Breast epithelium (tissue), 4 donors: ENCODE results near the gene PIM3. TPM values are rescaled to one million over a fixed set of nuclear protein-coding genes. Genes with fewer than 3 reads are reported as not detected.
A peak's percentile ranks its signal among the peaks of the same experiment; 100 is the strongest.

Experiments used
- DNase-seq, 2 donors: peaks; one replicate each; pipeline ENCODE4 v3.0.0-alpha.2; 2019; ENCODE audit warnings: low spot score in 2 of 2
- H3K27ac ChIP-seq, 2 donors: fragments of 200-600 bp; sonication (generic) in 1 of 2; one replicate each; pipeline ENCODE4 v1.5.1; 2016 to 2019; ENCODE audit warnings: mild to moderate bottlenecking in 1 of 2
- H3K27me3 ChIP-seq, 2 donors: fragments of 200-600 bp; sonication (generic) in 1 of 2; one replicate each; pipeline versions ENCODE4 v1.5.1 to v1.6.0; 2017 to 2019; ENCODE audit warnings: control low read depth in 1 of 2, mild to moderate bottlenecking in 1 of 2
- H3K36me3 ChIP-seq: fragments of 200-600 bp; one replicate; pipeline ENCODE4 v1.5.1; 2019
- H3K4me1 ChIP-seq, 2 donors: fragments of 200-600 bp; sonication (generic); one replicate each; pipeline ENCODE4 v1.5.1; 2016 to 2019; ENCODE audit warnings: control low read depth in 1 of 2
- H3K4me3 ChIP-seq, 3 donors: fragments of 200-600 bp; sonication (generic); 1 replicate in 2 of 3; 2 replicates in 1 of 3; pipeline ENCODE4 v1.5.1; 2016 to 2019; ENCODE audit warnings: mild to moderate bottlenecking in 3 of 3, moderate library complexity in 2 of 3
- H3K9me3 ChIP-seq, 2 donors: fragments of 200-600 bp; sonication (generic) in 1 of 2; one replicate each; pipeline ENCODE4 v1.5.1; 2016 to 2019; ENCODE audit warnings: control low read depth in 1 of 2
- POLR2A ChIP-seq: fragments of 450-650 bp; IDR thresholded peaks from one replicate; pipeline ENCODE4 v1.6.1; 2016; ENCODE audit warnings: antibody characterized with exemption, mild to moderate bottlenecking, moderate library complexity
- POLR2AphosphoS5 ChIP-seq, 3 donors: sonication (generic); formaldehyde crosslinking; IDR thresholded peaks; one replicate each; pipeline ENCODE4 v1.6.1; 2017; ENCODE audit warnings: antibody characterized with exemption in 3 of 3
- intact Hi-C: fragments of 100-400 bp; cut with DNase I; formaldehyde crosslinking; loops from one replicate; pipeline ENCODE4 v1.15.1; 2023; ENCODE audit warnings: low total_unique reads
- total RNA-seq, 3 donors: library from RNA; depleted of rRNA; stranded (reverse); fragments of >200 nt; gene quantifications; one replicate each; pipeline ENCODE4 v1.1.0, GENCODE V29; 2016
- TF ChIP-seq, protein P1 (sequence below), 3 donors: fragments of 450-650 bp; IDR thresholded peaks; one replicate each; pipeline ENCODE4 v1.5.1; 2016 to 2017; ENCODE audit warnings: antibody characterized with exemption in 3 of 3, mild to moderate bottlenecking in 3 of 3, moderate library complexity in 3 of 3

Gene PIM3
- total RNA-seq, 3 donors from 2014 or later, result 63.0 to 92.1 (median 87.1) TPM

DNA sequence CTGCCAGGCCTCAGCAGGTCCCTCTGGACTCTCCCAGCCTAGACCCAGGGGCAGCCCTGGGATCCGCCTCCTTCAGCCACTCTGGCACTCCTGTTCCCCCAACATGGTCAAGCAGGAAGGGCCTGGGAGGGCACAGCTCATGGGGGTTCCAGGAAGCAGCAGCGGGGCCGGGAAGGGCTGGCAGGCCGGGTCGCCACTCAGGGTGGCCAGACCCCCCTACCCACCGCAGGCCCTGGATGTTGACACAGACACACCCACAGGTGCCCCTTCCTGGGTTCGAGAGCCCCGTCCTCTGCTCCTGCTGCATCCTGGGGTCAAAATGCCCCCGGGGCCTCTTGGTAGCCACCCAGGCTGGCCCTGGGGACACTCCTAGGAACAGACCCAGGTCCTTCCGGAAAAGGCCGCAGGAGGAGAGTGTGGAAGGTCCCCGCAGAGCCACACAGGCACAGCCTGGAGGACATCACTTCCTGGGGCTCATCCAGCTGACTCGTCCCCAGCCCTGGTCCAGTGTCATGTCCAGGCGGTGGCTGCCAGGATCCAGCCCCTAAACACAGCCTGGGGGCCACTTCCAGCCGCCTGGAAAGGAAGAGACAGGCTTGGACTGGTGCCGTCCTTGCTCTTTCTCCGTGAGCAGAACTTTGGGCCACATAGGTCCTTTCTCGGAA lies 6.8 kb upstream of the PIM3 start:
- intact Hi-C loops, result loop anchor here (10.0 kb wide), 1 partner anchor 231 kb away; the partner anchor contains the start of gene TRABD
- DNase-seq, result no peak
- no peak for TF ChIP-seq POLR2A
- TF ChIP-seq, protein P1, sequence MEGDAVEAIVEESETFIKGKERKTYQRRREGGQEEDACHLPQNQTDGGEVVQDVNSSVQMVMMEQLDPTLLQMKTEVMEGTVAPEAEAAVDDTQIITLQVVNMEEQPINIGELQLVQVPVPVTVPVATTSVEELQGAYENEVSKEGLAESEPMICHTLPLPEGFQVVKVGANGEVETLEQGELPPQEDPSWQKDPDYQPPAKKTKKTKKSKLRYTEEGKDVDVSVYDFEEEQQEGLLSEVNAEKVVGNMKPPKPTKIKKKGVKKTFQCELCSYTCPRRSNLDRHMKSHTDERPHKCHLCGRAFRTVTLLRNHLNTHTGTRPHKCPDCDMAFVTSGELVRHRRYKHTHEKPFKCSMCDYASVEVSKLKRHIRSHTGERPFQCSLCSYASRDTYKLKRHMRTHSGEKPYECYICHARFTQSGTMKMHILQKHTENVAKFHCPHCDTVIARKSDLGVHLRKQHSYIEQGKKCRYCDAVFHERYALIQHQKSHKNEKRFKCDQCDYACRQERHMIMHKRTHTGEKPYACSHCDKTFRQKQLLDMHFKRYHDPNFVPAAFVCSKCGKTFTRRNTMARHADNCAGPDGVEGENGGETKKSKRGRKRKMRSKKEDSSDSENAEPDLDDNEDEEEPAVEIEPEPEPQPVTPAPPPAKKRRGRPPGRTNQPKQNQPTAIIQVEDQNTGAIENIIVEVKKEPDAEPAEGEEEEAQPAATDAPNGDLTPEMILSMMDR (IDR thresholded peaks at IDR 0.05), result no peak
- TF ChIP-seq POLR2AphosphoS5 (IDR thresholded peaks at IDR 0.05), result no peak

DNA sequence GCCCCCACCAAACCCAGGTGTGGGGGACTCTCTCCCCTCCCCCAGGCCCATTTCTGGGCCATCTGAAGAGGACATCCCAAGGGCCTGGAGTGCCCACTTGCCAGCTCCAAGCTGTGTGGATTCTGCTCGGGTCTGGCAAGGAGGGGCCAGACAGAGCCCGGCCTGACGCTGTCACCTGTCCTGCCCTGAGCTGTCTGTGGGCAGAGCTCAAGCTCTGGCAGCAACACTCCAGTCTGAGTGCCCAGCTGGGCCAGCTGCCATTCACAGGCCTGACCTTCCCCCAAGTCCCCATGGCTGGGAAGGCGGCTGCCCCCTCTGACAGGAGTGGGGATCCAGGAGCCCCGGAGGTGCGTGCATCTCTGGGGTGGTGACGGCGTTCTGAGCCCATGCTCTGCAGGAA lies 6.2 kb upstream of the PIM3 start:
- Histone ChIP-seq H3K9me3 (no peaks in the 10 kb centered on the region), H3K4me1 (peaks cover 23 to 51% of the 10 kb centered on the region in 2 donors), H3K4me3 (peak overlapping the region in 1 of 3 donors; percentile 34), H3K36me3 (no peaks in the 10 kb centered on the region), H3K27ac (peak overlapping the region; percentile 99), H3K27me3 (no peaks in the 10 kb centered on the region)
- TF ChIP-seq, protein P1 (IDR thresholded peaks at IDR 0.05), result no peak
- TF ChIP-seq POLR2AphosphoS5 (IDR thresholded peaks at IDR 0.05), result no peak
- no peak for TF ChIP-seq POLR2A
- peak; percentile 80 to 81 for DNase-seq
- intact Hi-C loops, result loop anchor here (10.0 kb wide), 1 partner anchor 230 kb away; the partner anchor contains the start of gene TRABD

More for the DNA sequence above, 6.8 kb upstream of the PIM3 start:
- H3K9me3 ChIP-seq, result no peaks in the 10 kb centered on the region
- peaks cover 20 to 45% of the 10 kb centered on the region in 2 donors for H3K4me1 ChIP-seq
- no peaks in the 10 kb centered on the region for H3K36me3 ChIP-seq
- H3K27me3 ChIP-seq, result no peaks in the 10 kb centered on the region
- peak overlapping the region; percentile 99 for H3K27ac ChIP-seq
- H3K4me3 ChIP-seq, result peak overlapping the region in 1 of 3 donors; percentile 34

DNA sequence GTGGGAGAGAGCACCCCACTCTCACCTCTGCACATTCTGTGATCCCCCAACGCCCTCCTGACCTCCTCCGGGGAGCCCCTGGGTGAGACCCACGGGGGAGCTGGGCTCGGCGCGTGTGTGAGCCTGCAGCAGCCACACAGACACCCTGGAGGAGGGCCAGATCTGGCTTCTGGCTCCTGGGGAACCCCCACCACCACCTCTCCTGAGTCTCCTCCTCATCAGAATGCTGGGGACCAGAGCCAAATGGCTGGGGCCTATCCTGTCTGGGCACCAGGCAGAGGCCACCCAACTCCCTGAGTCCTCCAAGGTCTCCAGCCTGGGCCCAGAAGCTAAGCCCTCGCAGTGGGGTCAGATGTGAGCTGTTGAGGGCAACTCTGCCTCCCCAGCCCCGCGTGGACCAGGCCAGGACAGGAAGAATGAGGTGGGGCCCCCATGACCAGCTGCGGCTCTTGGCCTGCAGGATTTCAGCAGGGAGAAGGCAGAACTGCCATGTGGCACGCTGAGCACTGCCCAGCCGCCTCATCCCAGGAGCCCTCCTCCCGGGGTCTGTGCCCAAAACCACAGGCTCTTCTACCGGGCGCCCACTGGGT lies 5.5 kb upstream of the PIM3 start:
- Histone ChIP-seq H3K27me3 (no peaks in the 10 kb centered on the region), H3K4me1 (peaks cover 25 to 55% of the 10 kb centered on the region in 2 donors), H3K4me3 (peak overlapping the region in 1 of 3 donors; percentile 34), H3K27ac (peak overlapping the region; percentile 99), H3K36me3 (no peaks in the 10 kb centered on the region), H3K9me3 (no peaks in the 10 kb centered on the region)
- intact Hi-C loops, result loop anchor here (10.0 kb wide), 1 partner anchor 230 kb away; the partner anchor contains the start of gene TRABD
- TF ChIP-seq, protein P1 (IDR thresholded peaks at IDR 0.05), result no peak
- no peak for TF ChIP-seq POLR2A
- no peak for TF ChIP-seq POLR2AphosphoS5 (IDR thresholded peaks at IDR 0.05)
- no peak for DNase-seq

DNA sequence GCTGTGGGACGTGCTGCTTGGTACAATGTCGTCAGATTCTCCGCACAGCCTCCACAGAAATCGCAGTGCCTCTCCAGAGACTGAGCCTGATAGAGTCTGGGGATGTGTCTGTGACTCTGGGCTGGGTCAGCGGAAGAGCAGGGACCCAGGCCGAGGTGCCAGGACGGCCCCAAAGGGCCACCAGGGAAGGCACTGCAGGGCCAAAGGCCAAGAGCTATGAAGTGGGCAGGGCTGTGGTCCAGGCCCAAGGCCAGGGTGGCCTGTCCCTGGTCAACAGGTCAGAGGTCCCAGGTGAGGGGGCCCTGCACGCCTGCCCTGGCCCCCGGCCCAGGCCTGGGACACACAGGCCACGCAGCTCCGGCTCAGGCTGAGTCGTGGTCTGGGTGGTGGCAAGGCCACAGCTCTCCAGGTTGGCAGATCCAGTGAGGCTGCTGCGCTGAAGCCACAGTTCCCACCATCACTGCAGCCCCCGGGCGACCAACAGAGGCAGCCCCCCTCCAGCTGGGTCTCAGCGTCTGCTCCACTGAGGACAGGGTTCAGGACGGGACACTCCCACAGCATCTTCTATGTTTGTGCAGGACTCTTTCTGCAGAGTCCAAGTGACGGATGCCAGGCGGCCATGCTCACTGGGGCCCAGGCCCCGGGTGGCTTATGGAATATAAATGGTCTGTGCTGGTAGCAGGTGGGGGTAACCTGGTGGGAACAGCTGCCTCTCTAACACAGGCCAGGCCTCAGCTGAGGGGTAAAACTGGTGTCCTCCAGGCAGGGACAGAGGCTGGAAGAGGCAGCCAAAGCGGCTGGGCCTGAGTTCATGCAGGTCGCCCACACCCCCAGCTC lies 4.8 kb upstream of the PIM3 start:
- no peak for TF ChIP-seq POLR2AphosphoS5 (IDR thresholded peaks at IDR 0.05)
- no peak for TF ChIP-seq POLR2A
- TF ChIP-seq, protein P1 (IDR thresholded peaks at IDR 0.05), result no peak
- Histone ChIP-seq H3K9me3 (no peaks in the 10 kb centered on the region), H3K4me1 (peaks cover 25 to 50% of the 10 kb centered on the region in 2 donors), H3K27me3 (no peaks in the 10 kb centered on the region), H3K27ac (peak overlapping the region; percentile 99), H3K4me3 (no peak overlapping the region), H3K36me3 (no peaks in the 10 kb centered on the region)
- DNase-seq, result no peak
- intact Hi-C loops, result loop anchor here (10.0 kb wide), 1 partner anchor 229 kb away; the partner anchor contains the start of gene TRABD
